ENCODE results near the gene HOMER1.
A peak's percentile ranks its signal among the peaks of the same experiment; 100 is the strongest.

Gene HOMER1

GRCh38 chr5:79488775-79489174 lies 25.2 kb downstream of the HOMER1 start:
- H3K4me2 ChIP-seq: no peak overlapping the region
- H3K27ac ChIP-seq: no peak overlapping the region
- peaks cover 11 to 30% (median 17%) of the 10 kb centered on the region in 11 experiments; a peak in 20 of 22 replicates for H3K9me3 ChIP-seq (replicated peaks in 1 of 11)
- peaks cover 0 to 21% (median 11%) of the 10 kb centered on the region in 11 experiments; a peak in 11 of 22 replicates for H3K36me3 ChIP-seq
- no peaks in the 10 kb centered on the region; a peak in 1 of 22 replicates for H4K20me1 ChIP-seq
- H3K9ac ChIP-seq: no peak overlapping the region
- no peak overlapping the region for H3K4me3 ChIP-seq
- TF ChIP-seq Cebpa-rat (IDR thresholded peaks at IDR 0.05): no peak
- no peaks in the 10 kb centered on the region for H3K27me3 ChIP-seq
- H3K4me1 ChIP-seq: no peaks in the 10 kb centered on the region

GRCh38 chr5:79488058-79488457 lies 25.9 kb downstream of the HOMER1 start:
- no peak overlapping the region for H3K4me2 ChIP-seq
- H3K27ac ChIP-seq: no peak overlapping the region
- no peak overlapping the region for H3K9ac ChIP-seq
- H3K4me3 ChIP-seq: no peak overlapping the region
- no peaks in the 10 kb centered on the region for H3K4me1 ChIP-seq
- H3K9me3 ChIP-seq (replicated peaks in 1 of 11): peaks cover 11 to 33% (median 22%) of the 10 kb centered on the region in 11 experiments; a peak in 20 of 22 replicates
- no peaks in the 10 kb centered on the region for H4K20me1 ChIP-seq
- no peak for TF ChIP-seq Cebpa-rat (IDR thresholded peaks at IDR 0.05)
- no peaks in the 10 kb centered on the region for H3K27me3 ChIP-seq
- H3K36me3 ChIP-seq: peaks cover 0 to 21% (median 11%) of the 10 kb centered on the region in 11 experiments; a peak in 11 of 22 replicates

GRCh38 chr5:79487251-79487650 lies 26.7 kb downstream of the HOMER1 start:
- Histone ChIP-seq H3K27me3 (no peaks in the 10 kb centered on the region), H3K4me2 (no peak overlapping the region), H3K36me3 (peaks cover 0 to 21% (median 12%) of the 10 kb centered on the region in 11 experiments; a peak in 11 of 22 replicates), H3K9ac (no peak overlapping the region), H3K4me3 (no peak overlapping the region), H3K4me1 (no peaks in the 10 kb centered on the region), H3K27ac (no peak overlapping the region), H3K9me3 (replicated peaks in 1 of 11) (peaks cover 11 to 37% (median 25%) of the 10 kb centered on the region in 11 experiments; a peak in 20 of 22 replicates), H4K20me1 (no peaks in the 10 kb centered on the region)
- no peak for TF ChIP-seq Cebpa-rat (IDR thresholded peaks at IDR 0.05)

GRCh38 chr5:79486116-79486515 lies 27.8 kb downstream of the HOMER1 start:
- Histone ChIP-seq H3K4me1 (peaks cover 0 to 8% (median 0%) of the 10 kb centered on the region in 10 experiments; a peak in 1 of 20 replicates), H3K9ac (no peak overlapping the region), H3K27me3 (no peaks in the 10 kb centered on the region), H3K4me2 (no peak overlapping the region), H4K20me1 (no peaks in the 10 kb centered on the region), H3K36me3 (peaks cover 0 to 32% (median 12%) of the 10 kb centered on the region in 11 experiments; a peak in 11 of 22 replicates), H3K9me3 (replicated peaks in 1 of 11) (peaks cover 11 to 37% (median 25%) of the 10 kb centered on the region in 11 experiments; a peak in 20 of 22 replicates), H3K4me3 (no peak overlapping the region), H3K27ac (no peak overlapping the region)
- no peak for TF ChIP-seq Cebpa-rat (IDR thresholded peaks at IDR 0.05)

- no peak overlapping the region for H3K27ac ChIP-seq
- H3K27me3 ChIP-seq: no peaks in the 10 kb centered on the region
Measured at GRCh38 chr5:79484731-79485130, 29.2 kb downstream of the HOMER1 start.

GRCh38 chr5:79481574-79481973 lies 32.4 kb downstream of the HOMER1 start:
- Histone ChIP-seq H3K4me1 (peaks cover 0 to 8% (median 0%) of the 10 kb centered on the region in 10 experiments; a peak in 1 of 20 replicates), H3K9me3 (replicated peaks in 1 of 11) (peaks cover 11 to 37% (median 25%) of the 10 kb centered on the region in 11 experiments; a peak in 20 of 22 replicates), H3K27me3 (no peaks in the 10 kb centered on the region), H4K20me1 (no peaks in the 10 kb centered on the region; a peak in 1 of 22 replicates), H3K4me3 (no peak overlapping the region), H3K4me2 (peak overlapping the region in 1 of 11 experiments; percentile 5; a peak in 1 of 22 replicates), H3K9ac (no peak overlapping the region), H3K27ac (no peak overlapping the region), H3K36me3 (peaks cover 0 to 33% (median 12%) of the 10 kb centered on the region in 11 experiments; a peak in 11 of 22 replicates)
- TF ChIP-seq Cebpa-rat (IDR thresholded peaks at IDR 0.05): no peak

More at GRCh38 chr5:79484731-79485130, 29.2 kb downstream of the HOMER1 start:
- Histone ChIP-seq H3K36me3 (peaks cover 0 to 33% (median 12%) of the 10 kb centered on the region in 11 experiments; a peak in 11 of 22 replicates), H3K4me3 (no peak overlapping the region), H4K20me1 (no peaks in the 10 kb centered on the region; a peak in 1 of 22 replicates), H3K4me1 (peaks cover 0 to 8% (median 0%) of the 10 kb centered on the region in 10 experiments; a peak in 1 of 20 replicates), H3K9ac (no peak overlapping the region), H3K9me3 (replicated peaks in 1 of 11) (peaks cover 11 to 37% (median 25%) of the 10 kb centered on the region in 11 experiments; a peak in 20 of 22 replicates), H3K4me2 (no peak overlapping the region)
- TF ChIP-seq Cebpa-rat (IDR thresholded peaks at IDR 0.05): no peak

GRCh38 chr5:79480991-79481390 lies 32.9 kb downstream of the HOMER1 start:
- H3K9me3 ChIP-seq (replicated peaks in 1 of 11): peaks cover 11 to 35% (median 22%) of the 10 kb centered on the region in 11 experiments; a peak in 20 of 22 replicates
- no peak overlapping the region for H3K27ac ChIP-seq
- no peaks in the 10 kb centered on the region for H3K27me3 ChIP-seq
- no peak overlapping the region for H3K9ac ChIP-seq
- H3K4me2 ChIP-seq: no peak overlapping the region
- no peak for TF ChIP-seq Cebpa-rat (IDR thresholded peaks at IDR 0.05)
- peaks cover 0 to 8% (median 0%) of the 10 kb centered on the region in 10 experiments; a peak in 1 of 20 replicates for H3K4me1 ChIP-seq
- H3K36me3 ChIP-seq: peaks cover 0 to 27% (median 12%) of the 10 kb centered on the region in 11 experiments; a peak in 11 of 22 replicates
- no peaks in the 10 kb centered on the region; a peak in 1 of 22 replicates for H4K20me1 ChIP-seq
- H3K4me3 ChIP-seq: no peak overlapping the region

- Histone ChIP-seq H3K9me3 (replicated peaks in 1 of 11) (no peaks in the 10 kb centered on the region), H3K36me3 (no peaks in the 10 kb centered on the region; a peak in 2 of 22 replicates), H3K4me1 (peaks cover 0 to 16% (median 0%) of the 10 kb centered on the region in 10 experiments; a peak in 7 of 20 replicates), H3K4me2 (peak overlapping the region in 3 of 11 experiments; percentile 14 to 38 (median 31); a peak in 5 of 22 replicates), H3K27me3 (no peaks in the 10 kb centered on the region), H3K27ac (0 out of 22 replicates have a peak overlapping the region, but pooled peaks of 1 of the 11 experiments have one; percentile 7), H4K20me1 (peaks cover 0 to 1% (median 0%) of the 10 kb centered on the region in 11 experiments; a peak in 3 of 22 replicates), H3K4me3 (no peak overlapping the region), H3K9ac (no peak overlapping the region)
- TF ChIP-seq Cebpa-rat (IDR thresholded peaks at IDR 0.05): no peak
Measured at GRCh38 chr5:79475152-79475466, 38.8 kb downstream of the HOMER1 start.

- H3K9me3 ChIP-seq (replicated peaks in 1 of 11): no peaks in the 10 kb centered on the region
- no peaks in the 10 kb centered on the region; a peak in 1 of 22 replicates for H3K36me3 ChIP-seq
- H3K27me3 ChIP-seq: no peaks in the 10 kb centered on the region
- H3K4me3 ChIP-seq: no peak overlapping the region
- H4K20me1 ChIP-seq: peaks cover 0 to 7% (median 0%) of the 10 kb centered on the region in 11 experiments; a peak in 2 of 22 replicates
- 0 out of 22 replicates have a peak overlapping the region, but pooled peaks of 1 of the 11 experiments have one; percentile 7 for H3K27ac ChIP-seq
- H3K4me1 ChIP-seq: peaks cover 0 to 16% (median 0%) of the 10 kb centered on the region in 10 experiments; a peak in 7 of 20 replicates
- H3K4me2 ChIP-seq: peak overlapping the region in 3 of 11 experiments; percentile 14 to 38 (median 31); a peak in 5 of 22 replicates
- TF ChIP-seq Cebpa-rat (IDR thresholded peaks at IDR 0.05): no peak
- H3K9ac ChIP-seq: no peak overlapping the region
Measured at GRCh38 chr5:79474367-79475151, 39.4 kb downstream of the HOMER1 start.

Data from BLaER1 treated with 17β-estradiol and CSF1 and Interleukin-3, amounts not matched to agents 10 nM and 100 nM (cell line).